Measurements from ENCODE around the gene WDR27. TPM values are rescaled to one million over a fixed set of nuclear protein-coding genes. Genes with fewer than 3 reads are reported as not detected.

WDR27 gene
- total RNA-seq, result 10 to 100 TPM; 29.0 to 29.7 TPM

DNA sequence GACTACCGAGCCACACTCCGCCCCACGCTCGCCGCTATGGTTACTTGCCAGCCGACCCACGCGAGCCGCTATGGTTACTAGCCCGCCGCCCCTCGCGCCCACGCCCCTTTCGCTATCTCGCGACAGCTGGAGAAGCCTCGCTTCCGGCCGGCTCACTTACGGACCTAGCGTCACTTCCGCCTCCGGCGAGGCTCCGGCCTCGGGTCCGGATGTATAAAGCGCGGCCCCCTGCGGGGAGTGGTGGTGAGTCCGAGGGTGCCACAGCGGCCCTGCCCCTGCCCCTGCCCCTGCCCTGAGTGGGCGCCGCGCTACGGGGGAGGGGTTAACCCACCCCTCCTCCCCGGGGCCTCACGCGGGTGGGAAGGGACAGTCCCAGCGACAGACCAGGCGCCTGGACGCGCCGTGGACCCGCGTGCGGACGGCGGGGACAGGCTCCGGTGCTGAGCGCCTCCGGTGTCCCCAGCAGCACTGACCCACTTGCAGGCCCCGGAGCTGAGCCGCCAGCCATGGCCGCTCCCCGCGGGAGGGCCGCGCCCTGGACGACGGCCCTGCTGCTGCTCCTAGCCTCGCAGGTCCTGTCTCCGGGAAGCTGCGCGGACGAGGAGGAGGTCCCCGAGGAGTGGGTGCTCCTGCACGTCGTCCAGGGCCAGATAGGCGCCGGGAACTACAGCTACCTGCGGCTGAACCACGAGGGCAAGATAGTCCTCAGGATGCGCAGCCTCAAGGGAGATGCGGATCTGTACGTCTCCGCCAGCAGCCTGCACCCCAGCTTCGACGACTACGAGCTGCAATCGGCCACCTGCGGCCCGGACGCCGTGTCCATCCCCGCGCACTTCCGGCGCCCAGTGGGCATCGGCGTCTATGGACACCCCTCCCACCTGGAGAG is at the start of gene WDR27, which contains the start of gene C6orf120:
WDR27 (minus strand) TSS at position 76 of the 886 bp plus-strand sequence. CDS start 13,024 bp downstream, outside the sequence.
C6orf120 (plus strand) TSS at position 173 of the 886 bp plus-strand sequence; CDS start at position 507, 334 bp downstream.
- DNase-seq, result peak; percentile 97
- Mint-ChIP-seq H3K27me3 (no peaks in the 10 kb centered on the region), H3K36me3 (peaks cover 37% of the 10 kb centered on the region), H3K4me3 (peak within 1 kb of the TSS; percentile 91), H3K4me1 (peaks cover 47% of the 10 kb centered on the region), H3K27ac (peak within 1 kb of the TSS; percentile 89), H3K9me3 (no peaks in the 10 kb centered on the region)

- Mint-ChIP-seq H3K9me3 (peaks cover 4% of the 10 kb centered on the region), H3K36me3 (peaks cover 19% of the 10 kb centered on the region), H3K4me3 (no peak overlapping the region), H3K4me1 (peaks cover 13% of the 10 kb centered on the region), H3K27ac (no peak overlapping the region), H3K27me3 (no peaks in the 10 kb centered on the region)
- no peak for DNase-seq
Measured at GRCh38 chr6:169746556-169746955, 44.7 kb upstream of the WDR27 start.

DNA sequence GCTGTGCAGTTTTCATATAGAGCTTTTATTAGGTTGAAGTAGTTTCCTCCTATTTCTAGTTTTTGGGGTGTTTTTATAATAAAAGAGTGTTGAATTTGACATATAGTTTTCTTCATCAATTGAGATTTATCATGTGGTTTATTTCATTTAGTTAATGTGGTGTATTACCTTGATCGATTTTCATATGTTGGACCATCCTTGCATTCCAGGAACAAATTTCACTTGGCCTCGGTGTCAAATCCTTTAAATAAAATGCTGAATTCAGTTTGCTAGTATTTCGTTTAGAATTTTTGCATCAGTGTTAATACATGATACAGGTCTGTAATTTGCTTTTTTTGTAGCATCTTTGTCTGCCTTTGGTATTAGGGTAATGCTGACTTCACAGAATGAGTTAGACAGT is 43.6 kb upstream of the WDR27 start:
- H3K36me3 Mint-ChIP-seq, result peaks cover 14% of the 10 kb centered on the region
- H3K27ac Mint-ChIP-seq, result no peak overlapping the region
- H3K4me3 Mint-ChIP-seq, result no peak overlapping the region
- H3K27me3 Mint-ChIP-seq, result no peaks in the 10 kb centered on the region
- peaks cover 10% of the 10 kb centered on the region for H3K4me1 Mint-ChIP-seq
- peaks cover 4% of the 10 kb centered on the region for H3K9me3 Mint-ChIP-seq
- DNase-seq, result no peak

- Mint-ChIP-seq H3K4me1 (peaks cover 7% of the 10 kb centered on the region), H3K9me3 (peaks cover 2% of the 10 kb centered on the region), H3K36me3 (no peaks in the 10 kb centered on the region), H3K4me3 (no peak overlapping the region), H3K27ac (no peak overlapping the region), H3K27me3 (peaks cover 10% of the 10 kb centered on the region)
- no peak for DNase-seq
Measured at GRCh38 chr6:169741344-169741743, 39.5 kb upstream of the WDR27 start.

DNA sequence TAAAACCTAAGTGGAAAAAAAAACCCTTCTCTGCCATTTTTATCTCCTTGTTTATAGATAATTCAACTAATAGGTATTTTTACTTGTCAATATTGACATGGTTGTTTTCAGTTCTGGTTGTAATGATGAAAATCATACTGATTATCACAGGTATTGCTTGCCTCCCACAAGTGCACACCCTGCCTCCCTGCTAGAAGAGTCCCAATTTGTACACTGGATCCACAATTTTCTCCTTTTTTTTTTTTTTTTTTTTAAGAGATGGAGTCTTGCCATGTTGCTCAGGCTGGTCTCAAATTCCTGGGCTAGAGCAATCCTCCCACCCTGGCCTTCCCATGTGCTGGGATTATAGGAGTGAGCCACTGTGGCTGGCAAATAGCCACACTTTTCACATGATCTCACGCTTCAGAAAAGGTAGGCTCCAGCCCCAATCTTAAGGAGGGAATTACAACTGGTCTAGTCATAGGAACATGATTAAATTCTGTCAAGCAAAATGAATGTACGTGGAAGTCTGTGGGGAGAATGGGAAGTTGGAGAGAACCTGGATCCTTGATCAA is 37.2 kb upstream of the WDR27 start:
- no peak for DNase-seq
- Mint-ChIP-seq H3K27ac (no peak overlapping the region), H3K36me3 (peaks cover 1% of the 10 kb centered on the region), H3K4me1 (peaks cover 7% of the 10 kb centered on the region), H3K9me3 (no peaks in the 10 kb centered on the region), H3K4me3 (no peak overlapping the region), H3K27me3 (peaks cover 29% of the 10 kb centered on the region)

- Mint-ChIP-seq H3K27ac (no peak overlapping the region), H3K9me3 (no peaks in the 10 kb centered on the region), H3K27me3 (peaks cover 33% of the 10 kb centered on the region), H3K4me1 (peaks cover 7% of the 10 kb centered on the region), H3K4me3 (no peak overlapping the region), H3K36me3 (peaks cover 1% of the 10 kb centered on the region)
- DNase-seq, result no peak
Measured at GRCh38 chr6:169738204-169738975, 36.6 kb upstream of the WDR27 start.

- Mint-ChIP-seq H3K27ac (no peak overlapping the region), H3K9me3 (no peaks in the 10 kb centered on the region)
Measured at GRCh38 chr6:169729961-169730360, 28.1 kb upstream of the WDR27 start.

DNA sequence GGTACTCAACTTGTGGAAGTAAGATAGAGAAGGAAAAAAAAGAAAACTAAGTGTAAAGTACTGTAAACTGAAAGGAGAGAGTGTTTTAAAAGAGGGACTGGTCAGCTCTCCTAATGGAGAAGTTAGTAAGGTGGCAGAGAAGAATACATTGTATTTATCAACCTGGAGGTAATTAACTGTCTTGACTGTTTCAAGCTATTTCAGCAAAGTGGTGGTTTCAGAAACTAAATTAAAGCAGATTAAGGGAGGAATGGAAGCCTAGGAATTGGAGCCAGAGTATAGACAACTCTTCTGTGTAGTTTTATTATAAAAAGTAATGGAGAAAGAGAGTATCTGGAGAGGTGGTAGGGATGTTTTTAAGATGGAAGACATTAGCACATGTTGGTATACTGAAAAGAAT is 25.1 kb upstream of the WDR27 start:
- H3K27ac Mint-ChIP-seq, result no peak overlapping the region
- H3K27me3 Mint-ChIP-seq, result no peaks in the 10 kb centered on the region
- H3K4me1 Mint-ChIP-seq, result peaks cover 22% of the 10 kb centered on the region
- peaks cover 13% of the 10 kb centered on the region for H3K36me3 Mint-ChIP-seq
- DNase-seq, result no peak
- no peak overlapping the region for H3K4me3 Mint-ChIP-seq
- no peaks in the 10 kb centered on the region for H3K9me3 Mint-ChIP-seq

More at GRCh38 chr6:169729961-169730360, 28.1 kb upstream of the WDR27 start:
- Mint-ChIP-seq H3K4me1 (peaks cover 15% of the 10 kb centered on the region), H3K36me3 (peaks cover 10% of the 10 kb centered on the region), H3K27me3 (peaks cover 12% of the 10 kb centered on the region), H3K4me3 (no peak overlapping the region)
- no peak for DNase-seq

GRCh38 chr6:169726049-169726400 is 24.2 kb upstream of the WDR27 start:
- Mint-ChIP-seq H3K9me3 (no peaks in the 10 kb centered on the region), H3K4me1 (peaks cover 26% of the 10 kb centered on the region), H3K36me3 (peaks cover 16% of the 10 kb centered on the region), H3K27ac (peak overlapping the region; percentile 92), H3K27me3 (no peaks in the 10 kb centered on the region), H3K4me3 (peak overlapping the region; percentile 83)
- no peak for DNase-seq

DNA sequence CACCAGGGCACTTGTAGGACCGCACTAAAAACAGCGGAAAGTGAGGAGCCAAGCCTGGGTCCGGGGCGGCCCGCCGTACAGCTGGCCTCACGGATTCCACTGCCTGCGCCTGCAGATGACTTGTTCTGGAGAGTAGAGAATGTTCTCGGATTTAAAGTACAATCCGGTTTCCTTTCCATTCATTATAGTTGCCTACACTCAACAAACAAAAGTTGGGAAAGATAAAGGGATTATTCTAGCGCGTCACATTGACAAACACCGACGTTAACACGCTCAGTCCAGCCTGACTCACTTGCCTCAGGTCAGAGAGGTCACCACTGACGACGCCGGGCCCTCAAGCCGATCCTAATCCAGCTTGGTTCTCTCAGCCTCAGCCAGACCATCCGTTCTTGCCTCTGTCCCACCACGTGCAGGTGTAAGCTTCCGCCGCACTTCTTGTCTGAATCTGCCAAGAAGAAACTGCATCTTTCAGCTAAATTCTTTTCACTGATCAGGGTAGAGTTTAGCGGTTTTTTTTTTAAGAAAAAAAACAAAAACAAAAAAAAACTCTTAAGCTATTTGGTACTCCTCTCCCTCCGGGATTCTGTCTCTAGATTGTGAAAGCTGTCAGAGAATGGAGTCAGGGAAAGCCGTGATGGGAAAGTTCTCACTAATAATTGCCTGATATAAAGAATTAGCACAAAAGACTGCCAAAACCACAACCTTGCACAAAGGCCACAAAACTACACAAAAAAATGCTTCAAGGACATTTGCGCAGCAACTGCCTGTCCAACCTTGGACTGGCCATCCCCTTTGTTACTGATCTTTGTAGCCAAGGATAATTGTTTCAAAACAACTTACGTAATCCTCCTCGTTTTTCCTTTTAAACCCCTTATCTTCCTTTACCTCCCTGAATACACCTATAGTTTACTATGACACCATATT is 23.6 kb upstream of the WDR27 start:
- H3K4me1 Mint-ChIP-seq, result peaks cover 27% of the 10 kb centered on the region
- H3K27ac Mint-ChIP-seq, result peak overlapping the region; percentile 92
- H3K4me3 Mint-ChIP-seq, result peak overlapping the region; percentile 83
- peaks cover 17% of the 10 kb centered on the region for H3K36me3 Mint-ChIP-seq
- no peaks in the 10 kb centered on the region for H3K9me3 Mint-ChIP-seq
- no peaks in the 10 kb centered on the region for H3K27me3 Mint-ChIP-seq
- DNase-seq, result peak; percentile 37

GRCh38 chr6:169724494-169725124 is 22.8 kb upstream of the WDR27 start, which contains the start of gene PHF10:
PHF10 (minus strand) TSS chr6:169724500; CDS start chr6:169723931, 569 bp downstream.
- H3K27me3 Mint-ChIP-seq, result no peaks in the 10 kb centered on the region
- H3K4me3 Mint-ChIP-seq, result peak within 1 kb of the TSS; percentile 100
- peaks cover 19% of the 10 kb centered on the region for H3K36me3 Mint-ChIP-seq
- peaks cover 34% of the 10 kb centered on the region for H3K4me1 Mint-ChIP-seq
- H3K9me3 Mint-ChIP-seq, result no peaks in the 10 kb centered on the region
- peak; percentile 74 for DNase-seq
- H3K27ac Mint-ChIP-seq, result peak within 1 kb of the TSS; percentile 97

- Mint-ChIP-seq H3K4me3 (peak overlapping the region; percentile 70), H3K36me3 (peaks cover 24% of the 10 kb centered on the region), H3K27me3 (no peaks in the 10 kb centered on the region), H3K4me1 (peaks cover 39% of the 10 kb centered on the region), H3K9me3 (no peaks in the 10 kb centered on the region), H3K27ac (peak overlapping the region; percentile 69)
- peak; percentile 56 for DNase-seq
Measured at GRCh38 chr6:169723991-169724493, 22.2 kb upstream of the WDR27 start.

GRCh38 chr6:169723200-169723909 is 21.5 kb upstream of the WDR27 start:
- H3K36me3 Mint-ChIP-seq, result peaks cover 25% of the 10 kb centered on the region
- peaks cover 41% of the 10 kb centered on the region for H3K4me1 Mint-ChIP-seq
- H3K4me3 Mint-ChIP-seq, result peak overlapping the region; percentile 100
- DNase-seq, result peak; percentile 74
- no peaks in the 10 kb centered on the region for H3K27me3 Mint-ChIP-seq
- H3K27ac Mint-ChIP-seq, result peak overlapping the region; percentile 97
- H3K9me3 Mint-ChIP-seq, result no peaks in the 10 kb centered on the region
